ENCODE data around the gene B3GNT9.

DNA sequence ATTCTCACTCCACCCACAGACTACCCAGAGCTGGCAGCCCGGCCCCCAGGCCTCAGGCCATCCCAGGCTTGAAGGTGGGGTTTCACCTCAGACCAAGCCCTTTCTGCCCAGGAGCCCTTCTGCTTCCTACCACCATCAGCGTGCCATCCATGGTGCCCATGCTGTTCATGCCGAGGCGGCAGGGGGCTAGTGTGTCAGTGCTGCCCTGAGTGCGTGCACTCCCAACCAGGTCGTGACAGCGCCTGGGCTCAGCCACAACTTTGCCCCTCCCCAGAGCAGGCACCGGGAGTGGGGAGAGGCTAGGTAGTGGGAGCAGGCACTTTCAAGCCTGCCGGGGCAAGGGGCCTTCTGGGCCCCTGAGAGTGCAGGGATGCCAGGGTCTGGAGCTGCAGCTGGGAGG lies 8.5 kb downstream of the B3GNT9 start:
- TF ChIP-seq POLR2AphosphoS5 (IDR thresholded peaks at IDR 0.05; ENCODE audit: insufficient read depth in 1 of 2, low read depth in 1 of 2): no peak
- TF ChIP-seq, protein P1, sequence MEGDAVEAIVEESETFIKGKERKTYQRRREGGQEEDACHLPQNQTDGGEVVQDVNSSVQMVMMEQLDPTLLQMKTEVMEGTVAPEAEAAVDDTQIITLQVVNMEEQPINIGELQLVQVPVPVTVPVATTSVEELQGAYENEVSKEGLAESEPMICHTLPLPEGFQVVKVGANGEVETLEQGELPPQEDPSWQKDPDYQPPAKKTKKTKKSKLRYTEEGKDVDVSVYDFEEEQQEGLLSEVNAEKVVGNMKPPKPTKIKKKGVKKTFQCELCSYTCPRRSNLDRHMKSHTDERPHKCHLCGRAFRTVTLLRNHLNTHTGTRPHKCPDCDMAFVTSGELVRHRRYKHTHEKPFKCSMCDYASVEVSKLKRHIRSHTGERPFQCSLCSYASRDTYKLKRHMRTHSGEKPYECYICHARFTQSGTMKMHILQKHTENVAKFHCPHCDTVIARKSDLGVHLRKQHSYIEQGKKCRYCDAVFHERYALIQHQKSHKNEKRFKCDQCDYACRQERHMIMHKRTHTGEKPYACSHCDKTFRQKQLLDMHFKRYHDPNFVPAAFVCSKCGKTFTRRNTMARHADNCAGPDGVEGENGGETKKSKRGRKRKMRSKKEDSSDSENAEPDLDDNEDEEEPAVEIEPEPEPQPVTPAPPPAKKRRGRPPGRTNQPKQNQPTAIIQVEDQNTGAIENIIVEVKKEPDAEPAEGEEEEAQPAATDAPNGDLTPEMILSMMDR (IDR thresholded peaks at IDR 0.05): no peak
